Mucosa of descending colon (tissue), 3 donors: ENCODE results near the gene GTF3C5. TPM values are rescaled to one million over a fixed set of nuclear protein-coding genes. Genes with fewer than 3 reads are reported as not detected.

Experiments used
- ATAC-seq: fragments of 200-7000 bp; cut with Tn5 transposase; one replicate; pipeline ENCODE4 v1.9.1; 2020; ENCODE audit warnings: mild to moderate bottlenecking, moderate library complexity
- DNase-seq, 3 donors: peaks; one replicate each; pipeline ENCODE4 v3.0.0-alpha.2; 2020
- H3K36me3 ChIP-seq: fragments of 200-600 bp; one replicate; pipeline ENCODE4 v1.8.0; 2021; ENCODE audit warnings: low read depth, mild to moderate bottlenecking
- H3K4me1 ChIP-seq: fragments of 200-600 bp; one replicate; pipeline ENCODE4 v1.8.0; 2021; ENCODE audit warnings: low read depth, mild to moderate bottlenecking
- H3K4me3 ChIP-seq: fragments of 200-600 bp; one replicate; pipeline ENCODE4 v1.8.0; 2021; ENCODE audit warnings: mild to moderate bottlenecking
- H3K9me3 ChIP-seq: fragments of 200-600 bp; one replicate; pipeline ENCODE4 v1.8.0; 2021; ENCODE audit warnings: mild to moderate bottlenecking
- intact Hi-C, 2 donors: fragments of 100-400 bp; cut with DNase I in 1 of 2; cut with micrococcal nuclease in 1 of 2; formaldehyde crosslinking; loops; one replicate each; pipeline versions ENCODE4 v1.11.0 to v1.11.1; 2022; cut with DNase I, micrococcal nuclease
- total RNA-seq, 3 donors: library from RNA; stranded (reverse); fragmentation: NEBNext Ultra II Directional in 2 of 3; extraction: Animal tissue kit (Norgen Biotek cat#: 25700) in 2 of 3; gene quantifications; one replicate each; pipeline versions ENCODE4 v1.2.1 to v1.2.4, GENCODE V29; 2021 to 2023
- TF ChIP-seq, protein P1 (sequence below): fragments of 200-600 bp; IDR thresholded peaks from one replicate; pipeline ENCODE4 v1.8.0; 2022; ENCODE audit warnings: antibody characterized with exemption, mild to moderate bottlenecking
- donor health status: DM: no; HTN: no; CAD: no; lungs with moderate emphysema.
- donor health status: DM: no; HTN: no; CAD: no.
- donor health status: DM: no; HTN: yes; CAD: no.

The GTF3C5 gene
- total RNA-seq, 3 donors from 2014 or later = 45.8 to 53.6 (median 52.2) TPM

DNA sequence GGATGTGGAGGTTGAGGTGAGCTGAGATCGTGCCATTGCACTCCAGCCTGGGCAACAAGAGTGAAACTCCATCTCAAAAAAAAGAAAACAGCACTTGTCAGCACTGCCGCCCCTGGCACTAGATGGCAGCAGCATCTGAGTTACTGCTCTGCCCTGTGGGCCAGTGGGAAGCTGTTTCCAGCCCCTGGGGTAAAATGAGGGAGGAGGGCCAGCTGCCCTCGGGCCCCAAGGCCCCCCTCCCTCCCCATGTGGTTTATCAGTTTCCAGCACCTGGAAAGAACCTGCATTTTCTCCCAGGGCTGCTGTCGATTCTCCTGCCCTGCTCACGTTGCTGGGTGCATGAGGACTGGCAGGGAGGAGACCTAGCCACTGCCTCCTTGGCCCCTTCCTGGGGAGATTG is 17.8 kb downstream of the GTF3C5 start:
- intact Hi-C loops = no loop called here
- no peak overlapping the region for H3K4me3 ChIP-seq
- DNase-seq = peak in 2 of 3 donors; percentile 36 to 58
- H3K4me1 ChIP-seq = peaks cover 12% of the 10 kb centered on the region
- peak; percentile 39 for ATAC-seq
- TF ChIP-seq, protein P1, sequence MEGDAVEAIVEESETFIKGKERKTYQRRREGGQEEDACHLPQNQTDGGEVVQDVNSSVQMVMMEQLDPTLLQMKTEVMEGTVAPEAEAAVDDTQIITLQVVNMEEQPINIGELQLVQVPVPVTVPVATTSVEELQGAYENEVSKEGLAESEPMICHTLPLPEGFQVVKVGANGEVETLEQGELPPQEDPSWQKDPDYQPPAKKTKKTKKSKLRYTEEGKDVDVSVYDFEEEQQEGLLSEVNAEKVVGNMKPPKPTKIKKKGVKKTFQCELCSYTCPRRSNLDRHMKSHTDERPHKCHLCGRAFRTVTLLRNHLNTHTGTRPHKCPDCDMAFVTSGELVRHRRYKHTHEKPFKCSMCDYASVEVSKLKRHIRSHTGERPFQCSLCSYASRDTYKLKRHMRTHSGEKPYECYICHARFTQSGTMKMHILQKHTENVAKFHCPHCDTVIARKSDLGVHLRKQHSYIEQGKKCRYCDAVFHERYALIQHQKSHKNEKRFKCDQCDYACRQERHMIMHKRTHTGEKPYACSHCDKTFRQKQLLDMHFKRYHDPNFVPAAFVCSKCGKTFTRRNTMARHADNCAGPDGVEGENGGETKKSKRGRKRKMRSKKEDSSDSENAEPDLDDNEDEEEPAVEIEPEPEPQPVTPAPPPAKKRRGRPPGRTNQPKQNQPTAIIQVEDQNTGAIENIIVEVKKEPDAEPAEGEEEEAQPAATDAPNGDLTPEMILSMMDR = no peak
- H3K9me3 ChIP-seq = no peaks in the 10 kb centered on the region
- H3K36me3 ChIP-seq = peaks cover 9% of the 10 kb centered on the region

DNA sequence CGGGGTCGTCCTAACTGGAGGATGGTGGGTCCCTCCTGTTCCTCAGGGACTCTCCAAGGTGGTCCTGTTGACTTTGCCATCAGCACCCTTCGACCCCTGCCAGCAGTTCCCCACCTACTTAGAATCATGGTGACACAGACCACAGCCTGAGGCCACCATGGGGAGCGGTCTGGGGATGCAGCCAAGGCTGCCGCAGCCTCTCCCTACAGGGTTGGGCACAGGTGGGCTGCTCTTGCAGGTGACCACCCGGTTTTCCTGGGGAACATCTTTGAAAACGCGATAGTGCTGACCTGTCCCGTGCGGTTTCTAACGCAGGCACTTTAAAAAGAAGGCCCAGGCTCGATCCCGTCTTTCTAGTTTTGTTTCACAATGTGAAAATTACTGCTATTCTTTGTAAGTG is 18.2 kb downstream of the GTF3C5 start:
- no peak for DNase-seq
- Histone ChIP-seq H3K4me1 (peaks cover 12% of the 10 kb centered on the region), H3K9me3 (no peaks in the 10 kb centered on the region), H3K36me3 (peaks cover 14% of the 10 kb centered on the region), H3K4me3 (no peak overlapping the region)
- intact Hi-C loops = no loop called here
- no peak for ATAC-seq
- TF ChIP-seq, protein P1 = no peak

DNA sequence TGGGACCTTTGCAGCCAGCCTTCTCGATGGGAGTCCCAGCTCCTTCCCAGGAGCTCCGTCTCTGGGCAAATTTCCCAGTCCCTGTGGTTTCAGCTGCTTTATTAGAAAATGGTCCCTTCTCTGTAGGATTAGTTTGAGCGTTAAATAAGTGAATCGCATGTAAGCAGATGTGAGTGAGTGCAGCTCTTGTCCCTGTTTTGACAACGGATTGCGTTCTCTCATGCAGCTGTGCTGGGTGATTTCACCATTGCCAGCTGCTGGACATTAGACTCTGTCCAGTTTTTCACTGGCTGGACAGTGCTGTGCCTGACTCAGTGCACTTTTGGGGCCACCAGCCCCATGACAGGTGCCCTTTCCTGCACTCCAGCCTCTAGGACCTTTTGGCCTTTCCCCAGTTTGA is 19.3 kb downstream of the GTF3C5 start:
- TF ChIP-seq, protein P1 = no peak
- DNase-seq (no peak), ATAC-seq (no peak)
- peaks cover 12% of the 10 kb centered on the region for H3K4me1 ChIP-seq
- peaks cover 22% of the 10 kb centered on the region for H3K36me3 ChIP-seq
- intact Hi-C loops = no loop called here
- no peak overlapping the region for H3K4me3 ChIP-seq
- no peaks in the 10 kb centered on the region for H3K9me3 ChIP-seq

DNA sequence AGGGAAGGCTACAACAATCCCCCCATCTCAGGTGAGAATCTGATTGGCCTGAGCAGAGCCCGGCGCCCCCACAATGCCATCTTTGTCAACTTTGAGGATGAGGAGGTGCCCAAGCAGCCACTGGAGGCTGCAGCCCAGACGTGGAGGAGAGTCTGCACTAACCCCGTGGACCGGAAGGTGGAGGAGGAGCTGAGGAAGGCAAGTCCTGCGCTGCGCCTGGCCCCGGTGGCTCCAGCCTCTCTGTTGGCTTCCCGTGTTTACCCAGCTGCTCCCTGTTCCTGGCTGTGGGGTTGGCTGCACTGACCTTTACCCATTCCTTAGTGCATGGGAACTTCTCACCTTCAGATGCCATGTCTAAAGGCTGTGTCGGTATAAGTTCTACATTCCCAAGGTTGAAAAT is 20.0 kb downstream of the GTF3C5 start:
- peaks cover 22% of the 10 kb centered on the region for H3K36me3 ChIP-seq
- TF ChIP-seq, protein P1 = no peak
- intact Hi-C loops = no loop called here
- ATAC-seq (peak; percentile 98), DNase-seq (peak; percentile 74 to 81 (median 80))
- no peak overlapping the region for H3K4me3 ChIP-seq
- peaks cover 12% of the 10 kb centered on the region for H3K4me1 ChIP-seq
- H3K9me3 ChIP-seq = no peaks in the 10 kb centered on the region

DNA sequence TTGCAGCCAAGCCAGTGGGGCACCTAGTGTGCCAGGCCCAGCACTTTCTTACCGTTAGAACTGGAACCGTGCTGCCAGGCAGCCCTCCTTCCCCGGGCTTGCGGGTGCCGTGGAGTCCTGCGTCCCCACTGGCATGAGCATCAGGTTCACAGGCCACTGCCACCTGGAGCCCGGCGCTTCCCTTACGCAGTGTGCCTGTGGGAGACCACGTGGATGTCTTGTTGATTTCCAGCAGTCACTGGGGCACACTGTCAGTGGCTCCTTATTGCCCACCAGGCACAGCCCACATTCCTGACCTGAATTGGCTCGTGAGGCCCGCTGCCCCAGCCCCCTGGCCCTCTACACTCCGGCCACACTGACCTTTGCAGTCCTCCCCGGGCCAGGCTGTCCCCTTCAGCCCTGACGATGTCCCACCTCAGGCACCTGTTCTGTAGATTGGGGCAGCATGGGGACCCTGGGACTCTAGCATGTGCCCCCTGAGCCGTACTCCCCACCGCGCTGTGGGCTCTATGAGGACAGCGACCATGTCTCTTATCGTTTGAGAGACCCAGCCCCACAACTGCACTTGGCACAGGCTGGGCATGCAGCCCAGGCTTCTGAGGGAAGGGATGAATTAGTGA is 20.6 kb downstream of the GTF3C5 start:
- peaks cover 22% of the 10 kb centered on the region for H3K36me3 ChIP-seq
- TF ChIP-seq, protein P1 = no peak
- H3K4me1 ChIP-seq = peaks cover 12% of the 10 kb centered on the region
- no peaks in the 10 kb centered on the region for H3K9me3 ChIP-seq
- ATAC-seq (no peak), DNase-seq (no peak)
- intact Hi-C loops = no loop called here
- no peak overlapping the region for H3K4me3 ChIP-seq
